Retinal pigment epithelial cell (primary cell): ENCODE data around the gene SH2B3.

Experiments
- DNase-seq: peaks from one replicate; pipeline ENCODE4 v3.0.0-alpha.2; 2010; ENCODE audit warnings: low read depth
- H3K4me3 ChIP-seq: 2 replicates; pipeline ENCODE4 v1.5.1; 2011; ENCODE audit warnings: mild to moderate bottlenecking, low read length, control low read depth, moderate library complexity
- CTCF ChIP-seq: conservative IDR thresholded peaks from 2 replicates; pipeline ENCODE4 v1.5.1; 2011; ENCODE audit warnings: low read depth, low read length, control low read depth, inconsistent platforms

The SH2B3 gene

GRCh38 chr12:111426344-111427185 is 20.8 kb downstream of the SH2B3 start:
- no peak overlapping the region for H3K4me3 ChIP-seq
- no peak for DNase-seq
- TF ChIP-seq CTCF = no peak

DNA sequence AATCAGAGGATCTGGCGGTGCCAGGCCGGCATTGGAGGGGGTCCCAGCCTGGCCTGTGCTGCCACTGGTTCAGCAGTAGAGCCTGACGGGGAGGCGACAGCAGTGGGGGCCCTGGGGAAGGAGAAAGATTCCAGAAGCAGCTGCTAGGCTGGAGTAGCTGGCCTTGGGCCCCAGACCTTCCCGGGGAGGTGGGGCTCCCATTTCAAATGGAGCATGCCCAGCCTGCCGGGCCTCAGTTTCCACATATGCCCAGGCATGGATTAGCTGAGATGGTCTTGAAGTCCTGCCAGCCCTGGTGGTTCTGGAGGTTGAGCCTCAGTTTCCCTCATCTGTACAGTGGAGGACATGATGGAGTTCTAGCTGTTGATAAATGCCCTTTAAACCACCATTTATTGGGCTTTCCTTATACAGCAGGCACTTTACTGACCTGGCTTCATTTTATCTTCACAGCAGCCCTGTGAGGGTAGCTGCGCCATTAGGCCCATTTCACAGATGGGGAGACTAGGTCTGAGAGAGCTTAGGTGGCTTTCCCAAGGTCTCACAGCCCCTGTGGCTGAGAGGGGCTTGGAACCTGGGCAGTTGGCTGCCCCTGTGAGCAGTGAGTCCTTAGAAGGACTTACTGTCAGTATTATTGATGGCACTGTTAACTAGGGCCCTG is 21.8 kb downstream of the SH2B3 start:
- no peak for DNase-seq
- TF ChIP-seq CTCF = no peak
- no peak overlapping the region for H3K4me3 ChIP-seq

DNA sequence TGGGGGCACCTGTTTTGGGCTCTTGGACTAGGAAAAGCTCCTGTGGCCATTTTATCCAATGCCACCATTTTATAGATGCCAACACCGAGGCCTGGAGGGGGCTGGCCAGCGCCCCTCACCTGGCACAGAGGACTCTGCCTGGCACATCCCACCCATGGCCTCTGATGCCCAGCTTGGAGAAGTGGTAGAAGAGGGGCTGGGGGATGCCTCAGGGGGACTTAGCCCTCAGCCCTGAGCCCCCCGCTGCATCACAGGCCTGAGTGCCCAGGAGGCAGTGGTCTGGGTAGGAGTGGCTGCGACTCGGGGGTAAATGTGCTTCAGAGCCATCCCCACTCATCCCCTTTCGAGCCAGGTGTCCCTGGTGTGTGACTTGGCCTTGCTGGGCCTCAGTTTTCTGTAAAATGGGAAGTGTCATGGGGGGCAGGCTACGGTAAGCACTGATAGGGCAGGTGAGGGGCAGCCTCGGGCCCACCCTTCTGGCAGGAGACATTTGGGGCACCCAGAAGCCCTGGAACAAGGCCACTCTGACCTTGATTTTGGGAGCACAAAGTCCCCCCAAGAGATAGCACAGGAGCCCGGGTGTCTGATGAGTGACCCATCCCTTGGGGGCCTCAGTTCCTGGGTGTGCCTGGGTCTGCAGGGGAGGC is 22.5 kb downstream of the SH2B3 start:
- TF ChIP-seq CTCF = no peak
- DNase-seq = no peak
- no peak overlapping the region for H3K4me3 ChIP-seq

DNA sequence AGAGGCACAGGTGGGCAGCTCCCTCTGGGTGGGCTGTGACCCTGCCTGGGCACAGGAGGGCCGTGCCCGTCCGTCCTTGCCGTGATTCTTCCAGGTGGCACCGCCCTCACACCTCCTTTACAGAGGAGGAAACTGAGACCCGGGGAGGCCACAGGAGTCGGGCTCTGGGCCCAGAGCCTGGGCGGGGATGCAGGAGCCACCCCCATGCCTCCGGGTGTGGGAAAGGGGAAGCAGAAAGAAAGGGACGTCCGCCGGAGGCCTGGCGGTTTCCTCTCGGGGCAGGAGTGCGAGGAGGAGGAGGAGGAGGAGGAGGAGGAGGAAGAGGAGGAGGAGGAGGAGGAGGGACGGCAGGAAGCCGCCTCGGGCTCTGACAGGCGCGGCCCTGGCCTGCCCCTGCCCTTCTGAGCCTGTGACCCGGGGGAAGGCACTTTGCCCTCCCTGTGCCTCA is 23.0 kb downstream of the SH2B3 start:
- no peak for DNase-seq
- no peak for TF ChIP-seq CTCF
- H3K4me3 ChIP-seq = no peak overlapping the region

- no peak for TF ChIP-seq CTCF
- no peak overlapping the region for H3K4me3 ChIP-seq
These were observed 24.2 kb downstream of the SH2B3 start for GRCh38 chr12:111429828-111430432.

DNA sequence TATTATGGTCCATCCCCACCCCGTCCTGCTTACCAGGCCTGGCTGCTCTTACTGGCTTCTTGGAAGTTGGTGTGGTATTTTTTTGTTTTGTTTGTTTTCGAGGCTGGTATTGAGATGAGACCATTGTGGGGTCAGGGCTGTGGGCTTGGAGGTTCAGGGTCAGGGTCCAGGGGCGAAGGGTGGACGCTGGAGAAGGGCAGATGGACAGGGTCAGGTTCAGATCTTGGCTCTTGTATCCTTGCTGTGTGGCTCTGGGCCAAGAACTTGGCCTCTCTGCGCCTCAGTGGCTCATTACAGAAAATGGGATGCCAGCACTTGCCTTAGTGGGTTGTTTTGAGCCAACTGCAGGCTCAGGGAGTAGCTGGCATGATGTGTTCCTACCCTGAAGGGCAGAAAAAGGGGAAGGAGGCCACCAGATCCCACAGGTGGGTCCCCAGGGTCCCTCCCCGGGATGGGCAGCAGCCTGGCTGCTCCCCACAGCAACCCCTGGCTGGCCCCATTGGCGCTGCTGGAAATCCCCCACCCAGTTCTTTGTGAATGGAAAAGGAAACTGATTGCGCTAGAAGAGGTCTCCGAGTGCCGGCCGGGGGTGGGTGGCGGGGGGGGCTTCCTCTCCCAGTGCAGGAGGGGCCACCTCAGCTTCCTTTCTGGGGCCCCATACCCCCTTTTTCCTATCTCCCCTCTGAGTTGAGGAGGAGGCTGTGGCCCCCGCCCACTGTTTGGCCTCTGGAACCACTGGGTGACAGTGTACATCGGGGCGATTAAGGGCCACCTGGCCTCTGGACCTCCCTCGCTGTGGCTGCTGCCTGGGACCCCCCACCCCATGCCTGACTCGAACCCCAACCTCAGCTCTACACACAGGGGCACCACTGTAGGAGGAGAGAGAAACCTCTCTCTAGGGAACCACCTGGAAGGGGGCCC is 25.0 kb downstream of the SH2B3 start:
- no peak for DNase-seq
- H3K4me3 ChIP-seq = no peak overlapping the region
- no peak for TF ChIP-seq CTCF

More at GRCh38 chr12:111429828-111430432, 24.2 kb downstream of the SH2B3 start:
- no peak for DNase-seq
